ENCODE measurements around the gene FMNL2.

- no peak for TF ChIP-seq CTCF (IDR thresholded peaks at IDR 0.05)
- no peak for TF ChIP-seq ZFX (IDR thresholded peaks at IDR 0.05; ENCODE audit: borderline replicate concordance)
Observed at GRCh38 chr2:152483276-152484063, 148.5 kb downstream of the FMNL2 start.
